Stimulated activated CD4-positive, alpha-beta T cell treated with anti-CD3 and anti-CD28 coated beads, Interleukin-4, amount 100 ng/mL, for 1 hour (primary cell): ENCODE data around the gene BCL10.

Experiments used
- DNase-seq: peaks from one replicate; pipeline ENCODE4 v3.0.0-alpha.2; 2020

The BCL10 gene

DNA sequence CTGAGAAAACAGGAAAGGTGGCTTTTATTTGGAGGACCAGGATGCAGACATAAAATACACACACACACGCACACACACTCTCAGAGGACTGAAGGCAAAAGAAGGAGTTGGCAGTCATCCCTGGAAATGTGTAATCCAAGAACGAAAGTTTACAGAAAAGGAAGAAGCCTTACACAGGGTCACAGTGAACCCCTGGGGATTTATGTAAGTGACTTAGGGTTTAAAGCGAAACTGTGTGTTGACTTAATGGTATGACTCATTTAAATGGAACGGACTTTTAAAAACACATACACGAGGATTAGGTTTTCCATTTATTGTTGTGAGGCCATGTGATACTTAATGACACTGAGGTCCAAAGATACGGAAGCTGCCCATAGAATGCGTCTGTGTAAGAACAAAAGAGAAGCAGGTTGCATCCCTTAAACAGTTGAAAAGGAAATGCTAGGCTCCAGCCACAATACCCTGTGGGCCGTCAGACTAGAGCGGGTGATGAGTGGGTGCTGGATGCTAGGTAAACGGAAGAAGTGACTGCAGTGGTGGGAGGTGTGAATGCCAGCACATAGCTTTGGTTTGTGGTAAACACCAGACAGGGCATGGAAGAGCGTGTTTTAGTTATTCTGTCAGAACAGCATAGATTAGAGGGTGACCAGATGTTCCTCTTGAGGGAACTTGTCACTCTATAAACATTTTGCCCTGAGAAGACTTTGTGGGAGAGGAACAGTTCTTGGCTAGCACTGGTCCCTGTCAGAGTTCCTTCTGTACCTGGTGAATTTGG lies 21.6 kb upstream of the BCL10 start:
- DNase-seq: peak; percentile 63

GRCh38 chr1:85297538-85297854 lies 21.1 kb upstream of the BCL10 start:
- DNase-seq: no peak

DNA sequence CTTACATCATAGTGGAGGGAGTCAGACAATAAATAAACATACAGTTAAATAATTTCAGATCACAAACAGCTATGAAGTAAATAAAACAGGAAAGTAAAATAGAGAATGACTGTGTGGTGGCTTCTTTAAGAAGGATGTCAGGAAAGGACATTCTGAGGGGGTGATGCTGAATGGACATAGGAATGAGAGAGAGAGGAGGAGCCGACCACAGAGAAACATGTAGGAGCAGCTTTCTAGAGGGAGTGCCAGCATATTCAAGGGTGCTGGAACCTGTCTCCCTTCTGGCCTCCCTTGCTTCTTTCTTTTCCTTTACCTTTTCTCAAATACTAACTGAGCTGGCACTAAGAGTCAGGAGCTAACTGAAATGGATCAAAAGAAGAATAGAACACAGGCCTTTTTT lies 20.5 kb upstream of the BCL10 start:
- DNase-seq: no peak

DNA sequence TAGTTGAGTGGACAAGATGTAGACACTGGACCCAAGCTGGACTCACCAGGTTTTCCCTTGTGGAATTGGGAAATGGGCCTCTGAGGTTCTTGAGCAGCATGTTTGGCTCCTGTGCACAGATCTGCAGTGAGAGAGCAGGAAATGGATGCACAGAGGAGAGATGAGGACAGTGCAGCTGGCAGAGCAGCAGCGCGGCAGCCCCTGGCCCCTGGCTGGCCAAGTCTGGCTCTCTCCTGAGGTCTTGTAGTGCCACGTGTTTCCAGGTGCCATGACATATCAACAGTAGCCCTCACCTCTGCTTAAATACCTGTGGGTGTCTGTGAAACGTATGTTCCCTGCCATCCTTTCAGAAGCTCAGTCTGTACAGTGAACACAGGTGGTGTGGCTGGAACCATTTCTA lies 19.2 kb upstream of the BCL10 start:
- no peak for DNase-seq

GRCh38 chr1:85295006-85295431 lies 18.6 kb upstream of the BCL10 start:
- no peak for DNase-seq

GRCh38 chr1:85290826-85291225 lies 14.4 kb upstream of the BCL10 start:
- no peak for DNase-seq

- no peak for DNase-seq
Measured at GRCh38 chr1:85289848-85290335, 13.5 kb upstream of the BCL10 start.

DNA sequence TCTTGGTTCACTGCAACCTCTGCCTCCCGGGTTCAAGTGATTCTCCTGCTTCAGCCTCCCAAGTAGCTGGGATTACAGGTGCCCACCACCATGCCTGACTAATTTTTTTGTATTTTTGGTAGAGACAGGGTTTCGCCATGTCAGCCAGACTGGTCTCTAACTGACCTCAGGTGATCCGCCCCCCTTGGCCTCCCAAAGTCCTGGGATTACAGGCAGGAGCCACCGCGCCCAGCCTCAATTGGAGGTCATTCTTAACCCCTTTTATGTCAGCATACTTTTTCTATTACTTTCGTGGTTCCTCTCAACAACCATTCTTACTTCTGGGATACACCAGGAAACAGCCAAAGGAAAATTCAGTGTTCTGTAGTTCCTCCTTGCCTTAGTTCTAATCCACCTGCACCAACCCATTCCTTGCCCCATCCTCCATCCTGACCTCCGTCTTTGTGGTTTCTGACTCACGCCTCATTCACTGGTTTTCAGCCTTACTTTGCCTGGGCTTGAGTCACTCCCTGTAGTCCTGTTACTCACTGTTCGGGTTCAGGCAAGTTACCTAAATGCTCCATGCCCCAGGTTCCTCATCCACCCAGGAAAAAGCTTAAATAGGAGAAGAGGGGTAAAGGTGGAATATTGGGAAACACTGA lies 12.9 kb upstream of the BCL10 start:
- no peak for DNase-seq

DNA sequence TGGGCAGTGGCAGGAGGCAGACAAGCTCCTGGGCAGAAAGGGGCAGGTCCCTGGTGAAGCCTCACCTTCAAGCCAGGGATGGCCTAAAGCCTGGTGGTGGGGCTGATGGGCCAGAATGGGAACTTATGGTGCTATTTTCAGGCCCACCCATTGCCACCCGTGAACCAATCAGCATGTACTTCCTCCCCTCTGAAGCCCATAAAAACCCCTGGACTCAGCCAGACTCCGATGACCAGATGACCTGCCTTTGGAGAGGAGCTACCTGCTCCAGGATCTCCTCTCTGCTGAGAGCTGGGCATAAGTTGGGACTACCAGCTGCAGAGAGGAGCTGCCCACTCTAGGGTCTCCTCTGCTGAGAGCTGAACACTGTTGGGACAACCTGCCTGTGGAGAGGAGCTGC lies 7.8 kb upstream of the BCL10 start:
- no peak for DNase-seq

DNA sequence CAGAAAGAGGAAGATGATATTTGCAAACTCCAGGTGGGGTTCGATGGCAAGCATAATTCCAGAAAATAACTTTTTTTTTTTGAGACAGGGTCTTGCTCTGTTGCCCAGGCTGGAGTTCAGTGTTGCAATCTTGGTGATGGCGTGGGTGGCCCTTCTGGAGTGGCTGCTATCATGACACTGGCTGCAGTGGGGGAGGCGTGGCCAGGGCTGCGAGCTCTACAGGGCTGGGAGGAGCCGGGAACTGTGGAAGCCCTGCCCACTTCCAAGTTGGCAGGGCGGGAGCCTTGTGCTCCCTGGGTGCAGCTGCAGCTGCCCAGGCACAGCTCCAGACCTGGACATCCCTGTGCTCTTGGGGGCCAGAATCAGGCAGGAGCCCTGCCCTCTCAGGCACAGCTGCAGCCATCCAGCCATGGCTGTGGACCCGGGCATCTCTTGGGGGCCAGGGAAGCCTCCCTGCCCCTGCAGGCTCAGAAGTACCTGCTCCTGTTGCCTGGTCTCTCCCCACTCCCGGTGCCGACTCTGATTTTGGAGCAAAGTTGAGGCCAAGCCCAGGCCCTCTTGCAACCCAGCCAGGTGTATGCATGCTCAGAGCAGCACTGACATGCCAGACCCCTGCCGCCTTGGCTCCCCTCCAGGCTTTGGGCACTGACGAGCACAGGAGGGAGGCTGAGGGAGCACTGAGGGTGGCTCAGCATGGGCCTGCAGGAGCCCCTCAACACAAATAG lies 7.2 kb upstream of the BCL10 start:
- no peak for DNase-seq

GRCh38 chr1:85282424-85282823 lies 6.0 kb upstream of the BCL10 start:
- DNase-seq: no peak

GRCh38 chr1:85280636-85281035 lies 4.2 kb upstream of the BCL10 start:
- DNase-seq: no peak

DNA sequence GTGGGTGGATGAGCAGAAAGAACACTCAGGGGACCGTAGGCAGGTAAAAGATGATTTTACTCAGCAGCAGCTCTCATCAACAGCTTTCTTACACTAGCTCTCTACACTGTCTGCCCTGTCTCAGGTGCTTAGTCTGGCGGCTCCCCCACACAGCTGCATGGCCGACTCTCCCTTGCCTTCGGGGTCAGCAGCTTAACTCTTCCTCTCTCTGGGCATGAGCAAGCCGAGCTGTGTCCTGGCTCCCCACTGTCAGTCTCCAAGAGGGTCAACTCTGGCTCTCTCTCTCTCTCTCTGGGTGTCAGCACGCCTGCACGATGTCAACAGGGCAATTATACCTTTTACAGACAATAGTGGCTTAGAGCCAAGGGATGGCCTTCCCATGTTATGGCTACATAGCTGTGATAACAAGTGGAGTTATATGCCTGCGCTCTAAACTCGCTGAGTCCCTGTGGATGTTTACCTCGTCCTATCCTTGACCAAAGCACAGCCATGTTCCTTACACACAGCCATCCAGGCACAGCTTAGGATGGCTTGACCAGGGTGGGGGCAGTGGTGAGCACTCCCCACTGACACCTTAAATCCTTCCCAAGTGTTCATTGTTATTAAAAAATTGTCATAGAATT lies 3.1 kb upstream of the BCL10 start:
- no peak for DNase-seq

- DNase-seq: peak; percentile 32
Measured at GRCh38 chr1:85278853-85279314, 2.5 kb upstream of the BCL10 start.

DNA sequence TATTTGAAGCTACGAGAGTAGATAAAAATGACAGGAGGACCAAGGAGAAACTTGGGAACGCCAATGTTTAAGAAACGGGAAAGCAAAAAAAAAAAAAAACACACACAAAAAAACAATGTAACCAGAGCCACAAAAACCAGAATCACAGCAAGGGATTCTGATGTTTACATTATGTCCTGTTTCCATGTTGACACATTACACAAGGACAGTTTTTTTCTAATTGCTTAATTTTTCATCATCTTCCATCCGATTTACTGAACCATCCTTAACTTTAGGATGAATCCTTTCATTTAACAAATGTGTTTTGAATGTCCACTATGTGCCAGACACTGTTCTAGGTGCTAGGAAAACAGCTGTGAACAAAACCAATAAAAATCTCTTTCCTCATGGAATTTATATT lies 1.4 kb upstream of the BCL10 start:
- DNase-seq: no peak

GRCh38 chr1:85276978-85277639 lies 677 bp upstream of the BCL10 start:
- DNase-seq: no peak

GRCh38 chr1:85275701-85276214 lies 674 bp downstream of the BCL10 start:
- DNase-seq: no peak

- DNase-seq: no peak
Measured at GRCh38 chr1:85274969-85275453, 1.4 kb downstream of the BCL10 start.

- no peak for DNase-seq
Measured at GRCh38 chr1:85273397-85273796, 3.0 kb downstream of the BCL10 start.

DNA sequence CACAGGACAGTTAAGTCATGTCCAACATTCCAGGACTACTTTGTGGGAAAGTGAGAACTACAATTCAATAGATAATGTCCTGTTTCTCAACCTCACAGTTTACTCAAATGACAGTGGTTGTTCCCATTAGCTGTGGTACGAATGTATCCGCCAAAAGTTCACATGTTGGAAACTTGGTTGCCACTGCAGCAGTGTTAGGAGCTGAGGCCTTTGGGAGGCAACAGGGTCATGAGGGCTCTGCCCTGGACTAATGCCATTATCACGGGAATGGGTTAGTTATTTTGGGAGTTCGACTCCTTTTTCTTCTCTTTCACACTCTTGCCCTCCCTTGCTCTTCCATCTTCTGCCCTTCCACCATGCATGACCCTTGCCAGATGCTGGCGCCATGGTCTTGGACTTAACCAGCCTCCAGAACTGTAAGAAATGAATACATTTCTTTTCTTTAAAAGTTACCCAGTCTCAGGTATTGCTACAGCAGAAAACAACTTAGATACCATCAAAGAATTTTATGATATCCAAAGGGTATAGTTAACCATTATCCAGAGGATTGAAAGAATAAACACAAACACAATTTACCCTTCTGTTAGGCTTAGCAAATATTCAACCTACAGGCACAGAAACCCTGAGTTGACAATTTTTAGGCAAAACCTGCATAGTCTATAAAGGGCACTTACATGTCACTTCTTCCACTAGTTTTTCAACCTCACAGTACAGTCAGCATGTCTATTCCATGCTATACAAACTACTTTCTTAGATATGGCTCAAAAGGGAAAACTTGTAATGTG lies 7.4 kb downstream of the BCL10 start:
- DNase-seq: no peak

DNA sequence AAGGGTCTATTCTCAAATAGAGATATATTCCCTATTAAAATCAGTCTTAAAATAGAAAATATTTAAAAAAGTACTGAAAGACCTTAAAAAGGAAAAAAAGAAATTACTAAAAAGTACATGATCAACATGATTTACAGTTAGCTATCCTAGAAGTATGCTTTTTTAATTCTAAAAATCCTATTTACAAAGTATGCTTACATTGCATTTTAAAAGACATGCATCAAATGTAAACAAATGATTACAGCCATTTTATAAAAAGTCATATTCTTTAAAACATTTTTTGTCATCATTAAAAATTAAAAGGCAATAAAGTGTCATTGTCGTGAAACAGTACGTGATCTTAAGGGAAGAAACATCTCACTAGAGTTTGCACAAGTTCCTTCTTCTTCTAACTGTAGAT lies 9.1 kb downstream of the BCL10 start:
- no peak for DNase-seq

GRCh38 chr1:85264150-85264549 lies 12.3 kb downstream of the BCL10 start:
- no peak for DNase-seq
